22Rv1 (cell line): ENCODE data around the gene KRT84.

Source experiments
- H3K27ac ChIP-seq: fragments of 450-650 bp; 2 replicates; pipeline ENCODE4 v1.5.1; 2017
- CTCF ChIP-seq: fragments of 450-650 bp; IDR thresholded peaks from 2 replicates; pipeline ENCODE4 v1.5.1; 2017; ENCODE audit warnings: mild to moderate bottlenecking
- ZFX ChIP-seq: fragments of 450-650 bp; IDR thresholded peaks from 2 replicates; pipeline ENCODE4 v1.6.1; 2017; ENCODE audit warnings: antibody characterized with exemption, borderline replicate concordance

Gene KRT84

GRCh38 chr12:52364901-52365489 is 20.5 kb downstream of the KRT84 start:
- no peak overlapping the region for H3K27ac ChIP-seq
- TF ChIP-seq CTCF (no peak), ZFX (no peak)

- no peak for TF ChIP-seq ZFX
- TF ChIP-seq CTCF = no peak
- H3K27ac ChIP-seq = no peak overlapping the region
Observed at GRCh38 chr12:52364061-52364460, 21.4 kb downstream of the KRT84 start.

- no peak overlapping the region for H3K27ac ChIP-seq
- TF ChIP-seq CTCF = no peak
- TF ChIP-seq ZFX = no peak
Observed at GRCh38 chr12:52363111-52363679, 22.3 kb downstream of the KRT84 start.

DNA sequence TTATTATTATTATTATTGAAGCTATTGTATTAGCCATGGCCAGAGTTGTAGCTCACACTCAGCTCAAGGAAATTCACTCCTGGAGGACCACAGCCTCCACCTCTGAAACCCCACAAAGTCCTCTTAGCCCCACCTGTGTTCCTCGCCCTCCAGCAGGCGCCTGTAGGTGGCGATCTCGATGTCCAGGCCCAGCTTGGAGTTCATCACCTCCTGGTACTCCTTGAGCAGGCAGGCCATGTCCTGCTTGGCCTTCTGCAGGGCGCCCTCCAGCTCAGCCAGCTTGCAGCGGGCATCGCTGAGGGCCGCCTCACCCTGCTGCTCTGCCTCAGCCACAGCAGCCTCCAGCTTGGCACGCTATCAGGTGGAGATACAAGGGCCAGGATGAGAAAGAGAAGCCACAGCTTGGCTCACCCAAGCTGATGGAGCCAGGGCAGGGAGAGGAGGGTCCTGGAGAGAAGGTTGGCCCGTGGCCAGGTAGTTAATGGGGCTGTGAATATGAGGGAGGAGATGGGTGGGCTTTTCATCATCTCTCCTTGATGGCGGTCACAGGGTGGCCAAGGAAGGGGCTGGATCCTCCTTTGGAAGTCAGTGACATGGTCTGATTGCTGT is 23.2 kb downstream of the KRT84 start:
- H3K27ac ChIP-seq = no peak overlapping the region
- TF ChIP-seq ZFX (no peak), CTCF (peak; percentile 67)

- TF ChIP-seq CTCF (no peak), ZFX (no peak)
- no peak overlapping the region for H3K27ac ChIP-seq
Observed at GRCh38 chr12:52361553-52361952, 23.9 kb downstream of the KRT84 start.

DNA sequence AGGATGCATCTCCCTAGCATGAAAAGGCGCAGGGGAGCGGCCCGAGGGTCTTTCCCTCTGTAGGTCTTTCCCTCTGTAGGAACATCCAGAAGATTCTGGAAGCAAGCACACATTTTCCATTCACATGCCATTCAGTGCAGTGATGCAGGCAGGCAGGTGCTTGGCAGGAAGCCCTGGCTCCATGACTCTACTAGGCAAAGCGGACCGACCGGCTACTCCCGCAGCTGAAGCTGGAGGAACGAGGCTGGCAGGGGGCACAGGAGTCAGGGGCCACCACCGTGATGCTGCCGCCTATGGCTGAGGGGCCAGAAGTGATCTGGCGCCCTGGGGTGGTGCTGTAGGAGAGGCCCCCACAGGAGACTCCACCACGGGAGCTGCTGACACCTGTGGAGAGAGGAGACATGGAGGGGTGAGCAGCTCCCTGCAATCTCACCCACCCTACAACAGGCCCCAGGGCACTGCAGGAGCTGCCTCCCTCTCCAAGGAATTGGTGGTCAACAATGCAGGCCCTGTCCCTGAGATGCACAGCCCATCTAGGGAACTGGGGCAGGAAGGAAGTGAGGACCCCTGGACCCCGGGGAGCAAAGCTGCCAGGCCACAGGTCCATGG is 24.7 kb downstream of the KRT84 start:
- TF ChIP-seq CTCF (no peak), ZFX (no peak)
- no peak overlapping the region for H3K27ac ChIP-seq

DNA sequence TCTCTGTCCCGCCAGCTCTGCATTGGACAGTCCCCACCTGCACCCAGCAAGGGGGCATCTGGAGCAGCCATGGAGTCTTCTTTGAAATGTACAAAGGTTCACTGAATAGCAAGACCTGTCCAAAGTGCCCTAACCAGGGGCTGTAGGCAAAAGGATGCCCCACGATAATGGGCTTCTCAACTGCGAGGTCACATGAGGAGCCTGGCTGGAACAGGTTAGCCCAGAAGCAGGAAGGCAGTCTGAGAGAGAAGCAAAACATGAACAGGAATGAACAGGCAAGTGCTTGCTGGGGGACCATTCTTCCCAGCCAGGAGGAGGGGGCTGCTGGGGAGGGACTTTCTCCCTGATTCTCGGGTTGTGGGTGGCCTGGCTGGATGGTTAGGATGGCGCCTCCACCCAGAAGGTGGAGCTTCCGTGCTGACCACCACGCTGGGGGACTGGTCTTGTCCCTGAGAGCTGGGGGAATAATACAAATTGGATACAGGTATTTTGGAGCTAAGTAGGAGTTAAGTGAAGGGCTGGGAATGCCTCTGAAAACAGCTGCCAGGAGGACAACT is 25.3 kb downstream of the KRT84 start:
- H3K27ac ChIP-seq = no peak overlapping the region
- no peak for TF ChIP-seq CTCF
- TF ChIP-seq ZFX = no peak
